Left kidney (tissue), 2 donors: ENCODE data around the gene VAT1. TPM values are rescaled to one million over a fixed set of nuclear protein-coding genes. Genes with fewer than 3 reads are reported as not detected.
"Not testable (repeated sequence)": the region's sequence is repeated elsewhere in the genome, so short reads cannot be mapped to it uniquely, and the experiment has no call there.

ENCODE experiments used
- DNase-seq: peaks from one replicate; pipeline ENCODE4 v3.0.0-alpha.2; 2013
- polyA plus RNA-seq: library from polyadenylated mRNA; unstranded; fragments of 120-200 nt; gene quantifications from one replicate; pipeline ENCODE4 v1.2.1, GENCODE V29; 2013; ENCODE audit not compliant: insufficient read length

The VAT1 gene
- polyA plus RNA-seq, 1 donor = 113 TPM

DNA sequence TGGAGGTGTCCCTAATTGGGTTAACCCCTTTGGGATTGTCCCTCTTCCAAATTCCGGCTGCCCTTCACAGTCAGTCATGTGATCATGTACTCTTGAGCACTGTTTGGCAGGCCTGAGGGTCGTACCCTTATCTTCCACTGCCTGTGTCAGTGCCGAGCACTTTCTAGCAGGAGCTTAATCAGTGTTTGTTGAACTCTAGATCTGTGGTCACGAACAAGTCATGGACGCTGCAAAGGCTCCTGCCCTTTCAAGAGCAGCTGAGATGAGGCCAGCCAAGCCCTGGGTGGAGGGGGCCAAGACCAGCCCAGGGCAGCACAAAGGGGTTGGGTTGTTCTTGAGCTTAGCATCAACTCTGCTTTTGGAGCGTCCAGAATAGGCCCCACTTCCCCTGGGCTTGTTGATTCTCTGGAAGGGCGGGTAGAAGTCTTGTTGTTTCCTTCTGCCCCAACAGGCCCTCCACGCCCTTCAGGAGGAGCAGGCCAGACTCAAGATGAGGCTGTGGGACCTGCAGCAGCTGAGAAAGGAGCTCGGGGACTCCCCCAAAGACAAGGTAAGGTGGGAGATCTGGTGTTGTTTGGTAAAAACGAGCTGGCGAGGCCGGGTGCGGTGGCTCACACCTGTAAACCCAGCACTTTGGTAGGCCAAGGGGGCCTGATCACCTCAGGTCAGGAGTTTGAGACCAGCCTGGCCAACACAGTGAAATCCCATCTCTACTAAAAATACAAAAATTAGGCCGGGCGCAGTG lies 10.3 kb downstream of the VAT1 start:
- no peak for DNase-seq

GRCh38 chr17:43010667-43011308 lies 11.4 kb downstream of the VAT1 start:
- DNase-seq = no peak

GRCh38 chr17:43006639-43007551 lies 15.3 kb downstream of the VAT1 start, which contains the start of gene IFI35:
Gene IFI35, plus strand, starts transcription at chr17:43006784. Its CDS starts 164 bp downstream, at chr17:43006948.
- DNase-seq = peak; percentile 60

DNA sequence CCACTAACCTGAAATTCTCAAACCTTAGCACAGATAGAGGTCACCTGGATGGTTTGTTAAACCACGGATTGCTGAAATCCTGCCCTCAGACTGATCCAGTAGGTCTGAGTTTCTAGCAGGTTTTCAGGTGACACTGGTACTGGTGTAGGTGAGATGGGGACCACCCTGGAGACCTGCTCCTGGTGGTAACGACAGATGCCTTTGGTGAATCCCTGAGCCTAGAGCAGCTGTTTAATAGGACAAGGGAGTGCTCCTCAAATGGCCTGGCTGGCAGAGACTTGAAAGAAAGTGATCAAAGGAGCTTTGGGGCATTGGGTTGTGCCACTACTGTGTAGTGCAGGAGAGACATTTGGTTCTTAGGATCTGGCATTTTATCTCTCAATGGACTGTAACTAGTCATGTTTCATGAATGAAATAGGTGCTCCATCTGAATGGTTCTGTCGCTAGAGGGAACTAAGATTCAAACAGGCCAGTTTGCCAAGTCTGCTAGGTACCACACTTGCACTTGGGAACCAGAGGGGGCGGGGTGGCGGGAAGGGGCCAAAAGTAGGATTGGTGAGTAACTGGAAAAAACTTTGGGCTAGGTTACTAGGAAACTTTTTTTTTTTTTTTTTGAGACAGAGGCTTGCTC lies 18.5 kb downstream of the VAT1 start:
- no peak for DNase-seq

GRCh38 chr17:43000894-43001293 lies 21.3 kb downstream of the VAT1 start:
- DNase-seq = not testable (repeated sequence)

GRCh38 chr17:42999003-42999525 lies 23.1 kb downstream of the VAT1 start:
- DNase-seq = no peak

- peak; percentile 100 for DNase-seq
Measured at GRCh38 chr17:42997984-42998938, 23.9 kb downstream of the VAT1 start, which contains the start of gene RPL27. Gene RPL27, plus strand, starts transcription at chr17:42998419. Its CDS starts 332 bp downstream, at chr17:42998751.

DNA sequence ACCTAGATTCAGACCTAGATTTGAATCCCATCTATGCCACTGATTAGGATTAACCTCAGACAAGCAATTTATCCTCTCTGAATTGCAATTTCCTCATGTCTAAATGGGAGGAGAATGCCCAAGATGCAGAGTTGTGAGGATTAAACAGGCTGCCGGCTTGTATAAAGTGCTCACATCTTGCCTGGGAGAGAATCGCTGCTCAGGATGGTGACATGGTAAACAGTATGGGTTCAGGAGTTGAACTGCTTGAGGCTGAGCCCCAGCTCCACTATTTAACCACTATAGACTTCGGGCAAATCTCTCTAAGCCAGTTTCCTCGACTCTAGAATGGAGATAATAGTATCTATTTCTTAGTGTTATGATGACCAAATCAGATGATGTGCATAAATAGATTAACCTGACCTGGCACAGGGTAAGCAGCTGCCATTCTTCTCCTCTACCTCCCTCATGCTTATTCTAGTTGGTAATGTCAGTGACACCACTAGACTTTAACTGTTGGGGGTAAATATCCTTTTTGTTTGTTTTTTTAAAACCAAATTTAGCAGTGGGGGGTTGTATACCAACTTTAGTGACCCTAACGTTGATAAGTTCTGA lies 24.7 kb downstream of the VAT1 start:
- DNase-seq = no peak

GRCh38 chr17:42993913-42994312 lies 28.3 kb downstream of the VAT1 start:
- not testable (repeated sequence) for DNase-seq

GRCh38 chr17:42992872-42993271 lies 29.3 kb downstream of the VAT1 start:
- DNase-seq = no peak

GRCh38 chr17:42991471-42991870 lies 30.7 kb downstream of the VAT1 start:
- DNase-seq = no peak

GRCh38 chr17:42989726-42990652 lies 32.2 kb downstream of the VAT1 start:
- DNase-seq = no peak

DNA sequence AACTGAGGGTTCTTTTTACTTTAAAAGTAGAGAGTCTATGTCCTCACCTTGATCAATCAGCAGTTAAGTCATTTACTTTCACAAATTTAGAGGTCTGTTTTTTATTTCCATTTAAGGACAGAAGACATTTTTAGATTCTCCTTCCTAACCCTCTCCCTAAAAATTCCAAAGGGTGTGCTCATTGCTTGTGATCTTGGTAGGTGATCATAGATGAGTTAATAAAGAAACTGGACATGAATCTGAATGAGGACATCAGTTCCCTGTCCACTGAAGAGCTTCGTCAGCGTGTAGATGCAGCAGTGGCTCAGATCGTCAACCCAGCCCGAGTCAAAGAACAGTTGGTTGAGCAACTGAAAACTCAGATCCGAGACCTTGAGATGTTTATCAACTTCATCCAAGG lies 33.0 kb downstream of the VAT1 start:
- DNase-seq = no peak

GRCh38 chr17:42985225-42985624 lies 37.0 kb downstream of the VAT1 start:
- no peak for DNase-seq

- no peak for DNase-seq
Measured at GRCh38 chr17:42982266-42982665, 39.9 kb downstream of the VAT1 start.

DNA sequence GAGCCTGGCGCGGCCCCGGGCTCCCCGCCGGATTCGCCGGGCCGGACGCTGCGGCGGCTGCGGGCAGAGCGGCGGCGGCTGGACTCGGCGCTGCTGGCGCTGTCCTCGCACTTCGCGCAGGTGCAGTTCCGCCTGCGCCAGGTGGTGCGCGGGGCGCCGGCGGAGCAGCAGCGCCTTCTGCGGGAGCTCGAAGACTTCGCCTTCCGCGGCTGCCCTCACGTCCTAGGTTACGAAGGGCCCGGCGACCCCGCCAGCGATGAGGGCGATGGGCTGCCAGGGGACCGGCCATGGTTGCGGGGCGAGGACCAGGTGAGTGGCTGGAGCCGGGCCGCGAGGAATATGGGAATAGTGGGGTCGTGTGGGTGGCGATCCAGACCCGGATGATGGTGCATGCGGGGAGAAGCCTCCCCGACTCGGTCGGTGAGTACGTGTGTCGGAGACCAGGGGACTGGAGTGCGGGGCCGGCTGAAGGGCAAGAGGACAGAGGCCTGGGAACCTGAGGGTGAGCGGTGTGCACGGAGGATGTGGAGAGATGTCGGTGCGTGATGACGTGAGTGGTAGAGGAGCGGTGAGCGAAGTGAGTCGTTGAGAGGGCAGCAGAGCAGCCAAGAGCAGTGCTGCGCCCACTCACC lies 41.3 kb downstream of the VAT1 start:
- DNase-seq = no peak

GRCh38 chr17:42980274-42980765 lies 41.9 kb downstream of the VAT1 start, which contains the start of gene RUNDC1:
Gene RUNDC1, plus strand, starts transcription at chr17:42980565. Its CDS starts 12 bp downstream, at chr17:42980577.
- peak; percentile 93 for DNase-seq
